ENCODE measurements around the gene PHF14. TPM values are rescaled to one million over a fixed set of nuclear protein-coding genes. Genes with fewer than 3 reads are reported as not detected.
A peak's percentile ranks its signal among the peaks of the same experiment; 100 is the strongest.

Gene PHF14
- total and polyA plus RNA-seq, 2 experiments from 2014 or later, result 10.1 to 17.0 TPM

- Histone ChIP-seq H3K4me1 (ENCODE audit: insufficient read depth) (no peaks in the 10 kb centered on the region), H3K36me3 (ENCODE audit: low read depth) (no peaks in the 10 kb centered on the region), H3K4me2 (ENCODE audit: unreplicated experiment) (no peak overlapping the region), H3K79me2 (ENCODE audit: insufficient read depth) (no peaks in the 10 kb centered on the region), H3K4me3 (no peak overlapping the region), H2AFZ (no peak overlapping the region), H3K27me3 (replicated peaks; ENCODE audit: insufficient read depth) (no peaks in the 10 kb centered on the region), H3K27ac (no peak overlapping the region), H3F3A (ENCODE audit: insufficient read depth) (no peaks in the 10 kb centered on the region), H4K20me1 (ENCODE audit: insufficient read depth) (no peaks in the 10 kb centered on the region), H3K9ac (no peak overlapping the region), H3K9me2 (ENCODE audit: insufficient read depth) (no peaks in the 10 kb centered on the region), H3K9me3 (ENCODE audit: low read depth) (no peaks in the 10 kb centered on the region)
- 35 to 37% methylated on average over 4 of the region's 4 CpGs for WGBS, 2 experiments (ENCODE audit: low coverage in 1 of 2, low lambda C conversion rate in 2 of 2, missing lambda C conversion rate in 2 of 2)
- peak; percentile 23 for DNase-seq
- TF ChIP-seq EZH2phosphoT487 (IDR thresholded peaks at IDR 0.05; ENCODE audit: insufficient read depth, low read depth) (no peak), EZH2 (IDR thresholded peaks at IDR 0.05; ENCODE audit: insufficient read depth, poor library complexity, severe bottlenecking) (no peak)
- in situ Hi-C loops (cut with MboI), result no loop called here
These were observed 211.6 kb downstream of the PHF14 start for GRCh38 chr7:11185179-11185815.

GRCh38 chr7:11188529-11189310 is 215.0 kb downstream of the PHF14 start:
- no peak for DNase-seq
- WGBS, 2 experiments (ENCODE audit: low coverage in 1 of 2, low lambda C conversion rate in 2 of 2, missing lambda C conversion rate in 2 of 2), result 86% methylated on average over 8 of the region's 8 CpGs
- Histone ChIP-seq H3K9ac (no peak overlapping the region), H4K20me1 (ENCODE audit: insufficient read depth) (no peaks in the 10 kb centered on the region), H3K36me3 (ENCODE audit: low read depth) (no peaks in the 10 kb centered on the region), H3K79me2 (ENCODE audit: insufficient read depth) (no peaks in the 10 kb centered on the region), H3K4me1 (ENCODE audit: insufficient read depth) (peaks cover 16% of the 10 kb centered on the region), H3F3A (ENCODE audit: insufficient read depth) (peaks cover under 1% of the 10 kb centered on the region; the same call in 1 of the 2 replicates), H3K4me2 (ENCODE audit: unreplicated experiment) (no peak overlapping the region), H2AFZ (no peak overlapping the region), H3K4me3 (no peak overlapping the region), H3K27ac (no peak overlapping the region), H3K9me3 (ENCODE audit: low read depth) (no peaks in the 10 kb centered on the region), H3K27me3 (replicated peaks; ENCODE audit: insufficient read depth) (no peaks in the 10 kb centered on the region), H3K9me2 (ENCODE audit: insufficient read depth) (no peaks in the 10 kb centered on the region)
- TF ChIP-seq EZH2 (IDR thresholded peaks at IDR 0.05; ENCODE audit: insufficient read depth, poor library complexity, severe bottlenecking) (no peak), EZH2phosphoT487 (IDR thresholded peaks at IDR 0.05; ENCODE audit: insufficient read depth, low read depth) (no peak)
- in situ Hi-C loops (cut with MboI), result no loop called here

DNA sequence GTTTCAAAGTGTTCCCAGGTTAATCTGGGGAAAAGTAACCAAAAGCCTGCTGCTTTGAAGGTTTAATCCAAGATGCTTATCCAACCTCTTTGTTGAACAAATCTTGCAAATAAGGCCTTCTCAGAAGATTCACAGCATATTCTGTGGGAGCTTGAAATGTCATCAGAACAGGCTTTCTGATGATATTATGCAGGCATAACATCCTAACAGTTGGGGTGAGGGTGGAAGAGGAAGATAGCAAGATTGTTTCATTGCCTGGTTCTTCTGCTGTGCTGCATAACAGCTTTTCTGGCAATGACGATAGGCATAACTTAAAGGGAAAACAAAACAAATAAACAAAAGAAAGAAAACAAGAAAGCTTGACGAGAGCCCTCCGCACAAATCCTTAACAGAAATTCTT is 217.4 kb downstream of the PHF14 start:
- H3K36me3 ChIP-seq (ENCODE audit: low read depth), result no peaks in the 10 kb centered on the region
- no peak overlapping the region for H3K27ac ChIP-seq
- H3K27me3 ChIP-seq (replicated peaks; ENCODE audit: insufficient read depth), result no peaks in the 10 kb centered on the region
- no peaks in the 10 kb centered on the region for H4K20me1 ChIP-seq (ENCODE audit: insufficient read depth)
- no peak overlapping the region for H2AFZ ChIP-seq
- H3F3A ChIP-seq (ENCODE audit: insufficient read depth), result peaks cover 14% of the 10 kb centered on the region
- no peaks in the 10 kb centered on the region for H3K9me3 ChIP-seq (ENCODE audit: low read depth)
- H3K9ac ChIP-seq, result no peak overlapping the region
- H3K4me3 ChIP-seq, result no peak overlapping the region
- 78 to 79% methylated on average over 3 of the region's 3 CpGs for WGBS, 2 experiments (ENCODE audit: low coverage in 1 of 2, low lambda C conversion rate in 2 of 2, missing lambda C conversion rate in 2 of 2)
- no peak for TF ChIP-seq EZH2 (IDR thresholded peaks at IDR 0.05; ENCODE audit: insufficient read depth, poor library complexity, severe bottlenecking)
- no peak for TF ChIP-seq EZH2phosphoT487 (IDR thresholded peaks at IDR 0.05; ENCODE audit: insufficient read depth, low read depth)
- peaks cover 29% of the 10 kb centered on the region for H3K4me1 ChIP-seq (ENCODE audit: insufficient read depth)
- H3K79me2 ChIP-seq (ENCODE audit: insufficient read depth), result no peaks in the 10 kb centered on the region
- H3K4me2 ChIP-seq (ENCODE audit: unreplicated experiment), result no peak overlapping the region
- no peaks in the 10 kb centered on the region for H3K9me2 ChIP-seq (ENCODE audit: insufficient read depth)
- no peak for DNase-seq
- in situ Hi-C loops (cut with MboI), result no loop called here

DNA sequence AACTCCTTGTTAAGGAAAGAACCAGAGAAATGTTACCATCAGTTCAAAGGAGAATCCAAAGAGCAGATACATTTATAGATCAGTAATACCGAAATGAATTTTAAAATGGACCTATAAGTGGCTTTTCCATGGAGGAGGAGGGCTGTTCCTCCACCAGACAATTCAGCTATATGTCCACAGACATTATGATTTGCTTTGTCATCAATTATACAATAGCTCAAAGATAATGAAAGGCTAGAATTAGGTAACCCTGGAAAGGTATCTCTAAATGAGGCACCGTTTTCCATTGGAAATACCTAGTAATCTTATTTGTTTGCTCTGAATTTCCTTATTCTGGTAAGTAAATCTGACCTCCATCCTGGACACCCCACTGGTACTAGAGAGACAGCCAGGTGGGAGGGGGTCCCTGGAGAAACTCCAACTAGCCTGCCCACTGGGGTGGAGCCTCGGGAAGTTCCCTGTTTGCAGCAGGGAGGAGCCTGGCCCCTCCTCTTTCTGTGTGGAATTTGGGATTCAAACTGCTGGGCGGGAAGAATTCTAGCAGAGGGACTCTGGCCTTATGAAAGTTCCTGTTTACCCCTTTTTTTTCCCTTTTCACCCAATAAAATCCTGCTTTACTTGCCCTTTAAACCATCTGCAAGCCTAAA is 218.0 kb downstream of the PHF14 start:
- peaks cover 29% of the 10 kb centered on the region for H3K4me1 ChIP-seq (ENCODE audit: insufficient read depth)
- in situ Hi-C loops (cut with MboI), result no loop called here
- peaks cover 14% of the 10 kb centered on the region for H3F3A ChIP-seq (ENCODE audit: insufficient read depth)
- H3K4me2 ChIP-seq (ENCODE audit: unreplicated experiment), result peak overlapping the region; percentile 83
- 56 to 58% methylated on average over 4 of the region's 4 CpGs for WGBS, 2 experiments (ENCODE audit: low coverage in 1 of 2, low lambda C conversion rate in 2 of 2, missing lambda C conversion rate in 2 of 2)
- no peaks in the 10 kb centered on the region for H4K20me1 ChIP-seq (ENCODE audit: insufficient read depth)
- 0 out of 2 replicates have a peak overlapping the region, but pooled peaks have one; percentile 74 for H3K4me3 ChIP-seq
- no peaks in the 10 kb centered on the region for H3K27me3 ChIP-seq (replicated peaks; ENCODE audit: insufficient read depth)
- no peak for TF ChIP-seq EZH2 (IDR thresholded peaks at IDR 0.05; ENCODE audit: insufficient read depth, poor library complexity, severe bottlenecking)
- TF ChIP-seq EZH2phosphoT487 (IDR thresholded peaks at IDR 0.05; ENCODE audit: insufficient read depth, low read depth), result no peak
- no peaks in the 10 kb centered on the region for H3K9me2 ChIP-seq (ENCODE audit: insufficient read depth)
- H2AFZ ChIP-seq, result peak overlapping the region; percentile 88; the same call in 1 of the 2 replicates
- peak; percentile 2 for DNase-seq
- H3K79me2 ChIP-seq (ENCODE audit: insufficient read depth), result no peaks in the 10 kb centered on the region
- H3K9me3 ChIP-seq (ENCODE audit: low read depth), result no peaks in the 10 kb centered on the region
- peak overlapping the region; percentile 36; the same call in 1 of the 2 replicates for H3K9ac ChIP-seq
- 0 out of 2 replicates have a peak overlapping the region, but pooled peaks have one; percentile 41 for H3K27ac ChIP-seq
- no peaks in the 10 kb centered on the region for H3K36me3 ChIP-seq (ENCODE audit: low read depth)

All from GM23248 (cell line).